Effector memory CD8-positive, alpha-beta T cell (primary cell): ENCODE measurements around the gene TRIM39.

ENCODE experiments used
- ATAC-seq: fragments of 150-1000 bp; cut with Tn5 transposase; replicated peaks from 2 replicates; pipeline ENCODE4 v1.10.0; 2021; ENCODE audit warnings: mild to moderate bottlenecking, moderate library complexity
- DNase-seq, 3 experiments: peaks; one replicate each; pipeline ENCODE4 v3.0.0; 2021
- H3K27ac Mint-ChIP-seq, 2 donors: one replicate each; pipeline ENCODE4 v1.8.0; 2022; ENCODE audit warnings: mild to moderate bottlenecking in 2 of 2, mixed read lengths in 2 of 2, moderate library complexity in 2 of 2
- H3K27me3 Mint-ChIP-seq, 2 donors: one replicate each; pipeline ENCODE4 v1.8.0; 2022; ENCODE audit warnings: mixed read lengths in 2 of 2
- H3K36me3 Mint-ChIP-seq: one replicate; pipeline ENCODE4 v1.8.0; 2022; ENCODE audit warnings: mild to moderate bottlenecking, moderate library complexity, mixed read lengths; ENCODE audit not compliant: insufficient read depth
- H3K4me1 Mint-ChIP-seq, 2 donors: one replicate each; pipeline ENCODE4 v1.8.0; 2022; ENCODE audit warnings: low read depth in 2 of 2, mixed read lengths in 2 of 2
- H3K4me3 Mint-ChIP-seq, 2 donors: one replicate each; pipeline ENCODE4 v1.8.0; 2022; ENCODE audit warnings: mild to moderate bottlenecking in 2 of 2, mixed read lengths in 2 of 2, moderate library complexity in 2 of 2
- H3K9me3 Mint-ChIP-seq, 2 donors: one replicate each; pipeline ENCODE4 v1.8.0; 2022; ENCODE audit warnings: mixed read lengths in 2 of 2

TRIM39 gene

DNA sequence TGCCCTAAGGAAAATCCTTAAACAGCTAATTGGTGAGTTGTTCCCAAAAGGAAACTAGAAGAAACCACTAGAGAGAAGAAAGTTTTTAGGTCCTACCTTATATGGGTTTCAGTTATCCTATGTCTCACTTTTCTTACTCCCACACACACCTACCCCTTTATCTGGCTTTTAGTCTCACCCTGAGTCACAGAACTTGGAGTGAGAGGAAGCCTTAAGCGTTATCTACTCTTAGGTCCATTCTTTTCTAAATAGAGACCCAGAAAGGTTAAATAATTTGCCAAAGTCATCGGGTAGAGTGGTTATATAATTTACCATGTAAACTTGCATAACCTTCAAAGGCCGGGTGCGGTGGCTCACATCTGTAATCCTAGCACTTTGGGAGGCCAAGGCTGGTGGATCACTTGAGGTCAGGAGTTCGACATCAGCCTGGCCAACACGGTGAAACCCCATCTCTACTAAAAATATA, 13.9 kb downstream of the TRIM39 start:
- DNase-seq, result no peak
- H3K36me3 Mint-ChIP-seq, result peaks cover 41% of the 10 kb centered on the region
- no peaks in the 10 kb centered on the region for H3K27me3 Mint-ChIP-seq
- no peak for ATAC-seq
- no peak overlapping the region for H3K27ac Mint-ChIP-seq
- no peaks in the 10 kb centered on the region for H3K9me3 Mint-ChIP-seq
- H3K4me1 Mint-ChIP-seq, result peaks cover 1 to 4% of the 10 kb centered on the region in 2 donors
- H3K4me3 Mint-ChIP-seq, result no peak overlapping the region

- DNase-seq (no peak), ATAC-seq (no peak)
- Mint-ChIP-seq H3K27me3 (no peaks in the 10 kb centered on the region), H3K4me3 (no peak overlapping the region), H3K9me3 (no peaks in the 10 kb centered on the region), H3K4me1 (peaks cover 6 to 8% of the 10 kb centered on the region in 2 donors), H3K27ac (no peak overlapping the region), H3K36me3 (peaks cover 36% of the 10 kb centered on the region)
Observed at GRCh38 chr6:30341218-30341617, 14.5 kb downstream of the TRIM39 start.

GRCh38 chr6:30341728-30342127, 15.0 kb downstream of the TRIM39 start:
- no peaks in the 10 kb centered on the region for H3K9me3 Mint-ChIP-seq
- no peak overlapping the region for H3K4me3 Mint-ChIP-seq
- H3K27me3 Mint-ChIP-seq, result no peaks in the 10 kb centered on the region
- no peak overlapping the region for H3K27ac Mint-ChIP-seq
- ATAC-seq (no peak), DNase-seq (no peak)
- H3K36me3 Mint-ChIP-seq, result peaks cover 34% of the 10 kb centered on the region
- H3K4me1 Mint-ChIP-seq, result peaks cover 6 to 8% of the 10 kb centered on the region in 2 donors

- peaks cover 12% of the 10 kb centered on the region for H3K36me3 Mint-ChIP-seq
- no peak for ATAC-seq
- DNase-seq, result no peak
- H3K4me3 Mint-ChIP-seq, result peak overlapping the region; percentile 82 to 83
- no peaks in the 10 kb centered on the region for H3K9me3 Mint-ChIP-seq
- H3K27ac Mint-ChIP-seq, result peak overlapping the region; percentile 79 to 88
- no peaks in the 10 kb centered on the region for H3K27me3 Mint-ChIP-seq
- H3K4me1 Mint-ChIP-seq, result peaks cover 6 to 14% of the 10 kb centered on the region in 2 donors
Observed at GRCh38 chr6:30344191-30344867, 17.6 kb downstream of the TRIM39 start.

DNA sequence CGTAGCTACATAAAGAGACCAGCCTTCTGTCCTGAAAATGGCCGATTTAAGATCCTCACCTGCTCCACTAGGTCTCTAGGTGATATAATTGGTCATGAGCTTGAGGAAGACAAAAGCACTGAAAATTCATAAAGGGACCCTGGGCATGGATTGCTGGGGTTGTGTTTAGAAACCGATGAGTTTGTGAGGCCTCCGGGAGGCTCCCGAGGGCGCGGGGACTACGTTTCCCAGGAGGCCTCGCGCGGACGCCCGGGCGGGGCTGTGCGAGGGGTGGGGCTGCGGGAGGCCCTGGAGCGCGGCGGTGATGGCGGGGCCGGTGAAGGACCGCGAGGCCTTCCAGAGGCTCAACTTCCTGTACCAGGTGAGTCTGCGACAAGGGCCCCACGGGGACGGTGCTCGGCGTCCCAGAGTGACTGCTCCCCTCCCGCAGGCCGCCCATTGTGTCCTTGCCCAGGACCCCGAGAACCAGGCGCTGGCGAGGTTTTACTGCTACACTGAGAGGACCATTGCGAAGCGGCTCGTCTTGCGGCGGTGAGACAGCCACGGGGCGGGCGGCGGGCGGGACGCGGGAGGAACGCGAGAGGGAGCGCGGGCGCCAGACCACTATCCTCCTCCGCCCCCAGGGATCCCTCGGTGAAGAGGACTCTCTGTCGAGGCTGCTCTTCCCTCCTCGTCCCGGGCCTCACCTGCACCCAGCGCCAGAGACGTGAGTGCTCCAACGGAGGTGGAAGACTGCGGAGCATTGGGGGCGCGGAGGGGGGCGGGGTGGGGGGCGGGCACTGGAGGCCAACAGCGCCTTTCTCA, 18.3 kb downstream of the TRIM39 start, which contains the start of gene RPP21:
RPP21 (plus strand) TSS at position 289 of the 804 bp plus-strand sequence; CDS start at position 305, 16 bp downstream.
- peak; percentile 98 for ATAC-seq
- Mint-ChIP-seq H3K36me3 (peaks cover 12% of the 10 kb centered on the region), H3K27me3 (peaks cover 0 to 4% of the 10 kb centered on the region in 2 donors), H3K4me3 (peak within 1 kb of the TSS; percentile 82 to 83), H3K27ac (peak within 1 kb of the TSS; percentile 79 to 88), H3K9me3 (no peaks in the 10 kb centered on the region), H3K4me1 (peaks cover 9 to 14% of the 10 kb centered on the region in 2 donors)
- peak; percentile 75 to 80 (median 77) for DNase-seq

- DNase-seq, result no peak
Observed at GRCh38 chr6:30345852-30346251, 19.1 kb downstream of the TRIM39 start.

DNA sequence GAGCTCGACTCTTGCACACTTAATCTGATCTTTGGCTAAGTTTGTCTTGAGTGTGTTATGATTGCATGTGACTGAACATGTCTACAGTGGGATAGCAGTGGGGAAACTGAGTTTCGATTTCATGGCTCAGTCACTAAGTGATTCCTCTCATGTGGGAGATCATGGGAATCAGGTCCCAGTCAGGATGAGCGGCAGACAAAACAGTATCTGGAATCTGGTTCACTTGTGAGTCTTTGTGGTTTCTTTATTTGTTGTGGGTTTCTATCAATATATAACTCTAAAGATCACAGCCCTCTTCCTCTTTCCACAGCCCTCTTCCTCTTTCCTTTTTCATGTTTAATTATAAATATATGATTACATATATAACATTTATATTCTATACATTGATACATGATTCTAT, 22.2 kb downstream of the TRIM39 start:
- no peak for DNase-seq
- ATAC-seq, result no peak
- H3K4me3 Mint-ChIP-seq, result no peak overlapping the region
- H3K4me1 Mint-ChIP-seq, result peaks cover 18 to 21% of the 10 kb centered on the region in 2 donors
- no peaks in the 10 kb centered on the region for H3K9me3 Mint-ChIP-seq
- H3K36me3 Mint-ChIP-seq, result peaks cover 4% of the 10 kb centered on the region
- H3K27ac Mint-ChIP-seq, result no peak overlapping the region
- peaks cover 12 to 30% of the 10 kb centered on the region in 2 donors for H3K27me3 Mint-ChIP-seq

More at GRCh38 chr6:30345852-30346251, 19.1 kb downstream of the TRIM39 start:
- no peak for ATAC-seq
- Mint-ChIP-seq H3K27ac (peak overlapping the region; percentile 79 to 88), H3K36me3 (peaks cover 7% of the 10 kb centered on the region), H3K9me3 (no peaks in the 10 kb centered on the region), H3K4me3 (peak overlapping the region; percentile 82 to 83), H3K4me1 (peaks cover 16 to 18% of the 10 kb centered on the region in 2 donors), H3K27me3 (peaks cover 0 to 12% of the 10 kb centered on the region in 2 donors)

DNA sequence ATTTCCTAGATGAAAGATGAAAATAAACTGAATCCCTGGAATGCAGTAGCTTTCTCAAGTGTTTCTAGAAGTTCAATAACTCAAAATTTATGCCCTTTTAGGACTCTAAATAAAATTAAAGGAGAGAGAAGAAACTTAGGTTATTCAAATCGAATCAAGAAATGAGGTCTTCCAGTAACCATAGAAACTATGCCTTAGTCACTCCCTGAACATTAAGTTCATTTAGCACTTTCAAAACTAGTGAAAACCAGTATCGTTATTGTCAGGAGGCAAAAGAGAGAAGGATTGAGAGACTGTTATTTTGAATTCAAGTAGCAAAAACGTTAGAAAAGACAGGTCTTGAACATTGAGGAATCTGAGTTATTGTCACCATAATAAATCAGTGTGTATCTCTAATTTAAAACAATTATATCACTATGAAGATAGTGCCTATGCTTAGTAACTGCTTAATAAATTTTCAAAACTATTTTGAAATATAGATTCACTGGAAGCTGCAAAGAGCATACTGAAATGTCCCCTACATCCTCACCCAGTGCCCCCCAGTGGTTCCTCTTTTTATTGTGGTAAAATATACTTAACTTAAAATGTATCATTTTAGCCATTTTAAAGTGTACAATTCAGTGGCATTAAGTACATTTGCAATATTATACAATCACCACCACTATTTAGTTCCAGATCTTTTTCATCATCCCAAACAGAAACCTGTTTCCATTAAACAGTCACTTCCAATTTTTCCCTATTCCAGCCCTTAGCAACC, 22.9 kb downstream of the TRIM39 start:
- H3K36me3 Mint-ChIP-seq, result peaks cover 4% of the 10 kb centered on the region
- H3K27me3 Mint-ChIP-seq, result peaks cover 12 to 30% of the 10 kb centered on the region in 2 donors
- no peak overlapping the region for H3K4me3 Mint-ChIP-seq
- H3K9me3 Mint-ChIP-seq, result no peaks in the 10 kb centered on the region
- no peak for ATAC-seq
- H3K27ac Mint-ChIP-seq, result no peak overlapping the region
- DNase-seq, result no peak
- peaks cover 18 to 21% of the 10 kb centered on the region in 2 donors for H3K4me1 Mint-ChIP-seq

DNA sequence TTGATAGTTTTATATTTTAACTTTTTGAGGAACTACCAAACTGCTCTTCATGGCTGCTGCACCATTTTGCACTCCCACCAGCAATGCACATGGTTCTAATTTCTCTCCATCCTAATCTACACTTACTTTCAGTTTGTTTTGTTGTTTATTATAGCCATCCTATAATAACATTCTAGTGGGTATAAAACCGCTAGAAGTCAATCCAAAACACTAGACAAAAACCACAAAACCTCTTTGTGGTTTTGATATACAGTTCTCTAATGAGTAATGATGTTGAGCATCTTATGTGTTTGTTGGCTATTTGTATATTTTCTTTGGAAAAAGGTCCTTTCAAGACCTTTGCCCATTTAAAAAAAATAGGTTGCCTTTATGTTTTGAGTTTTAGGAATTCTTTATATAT, 23.8 kb downstream of the TRIM39 start:
- no peaks in the 10 kb centered on the region for H3K9me3 Mint-ChIP-seq
- H3K27ac Mint-ChIP-seq, result no peak overlapping the region
- ATAC-seq (no peak), DNase-seq (no peak)
- H3K4me3 Mint-ChIP-seq, result no peak overlapping the region
- peaks cover 4% of the 10 kb centered on the region for H3K36me3 Mint-ChIP-seq
- peaks cover 20 to 30% of the 10 kb centered on the region in 2 donors for H3K27me3 Mint-ChIP-seq
- peaks cover 15 to 21% of the 10 kb centered on the region in 2 donors for H3K4me1 Mint-ChIP-seq

DNA sequence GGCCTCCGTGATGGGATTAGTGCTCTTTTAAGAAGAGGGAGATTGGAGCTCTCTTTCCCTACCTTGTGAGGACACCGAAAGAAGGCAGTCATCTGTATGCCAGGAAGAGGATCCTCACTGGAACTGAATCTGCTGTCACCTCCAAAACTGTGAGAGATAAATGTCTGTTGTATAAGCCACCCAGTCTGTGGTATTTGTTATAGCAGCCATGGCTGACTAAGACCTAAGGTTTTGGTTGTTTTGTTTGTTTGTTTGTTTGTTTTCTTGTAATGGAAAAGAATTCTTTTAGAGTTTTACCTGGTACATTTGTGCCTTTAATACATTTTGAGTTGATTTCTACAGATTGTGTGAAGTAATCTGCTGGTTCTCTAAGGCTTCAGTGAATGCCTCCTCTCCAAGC, 25.8 kb downstream of the TRIM39 start:
- Mint-ChIP-seq H3K36me3 (no peaks in the 10 kb centered on the region), H3K27ac (no peak overlapping the region), H3K27me3 (peaks cover 33 to 35% of the 10 kb centered on the region in 2 donors), H3K4me3 (no peak overlapping the region), H3K4me1 (peaks cover 12 to 15% of the 10 kb centered on the region in 2 donors), H3K9me3 (no peaks in the 10 kb centered on the region)
- no peak for DNase-seq
- no peak for ATAC-seq

DNA sequence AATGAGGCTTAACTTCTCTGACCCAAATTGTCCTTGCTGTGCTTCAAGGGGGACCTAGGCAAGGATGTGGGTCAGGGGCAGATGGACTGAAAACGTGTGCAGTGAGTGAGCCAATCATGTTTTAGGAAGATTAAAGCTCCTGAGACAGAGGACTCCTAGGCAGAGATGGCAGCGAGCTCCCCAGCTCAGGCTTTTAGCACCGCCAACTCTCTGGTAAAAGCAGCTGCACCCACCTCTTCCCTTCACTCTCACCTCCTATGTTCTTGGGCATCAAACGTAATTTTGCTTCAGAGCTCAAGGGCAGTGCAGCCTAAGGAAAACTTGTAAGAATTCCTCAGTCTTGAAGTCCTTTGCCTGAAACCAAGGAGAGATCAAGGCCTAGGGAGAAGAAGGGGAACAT, 28.6 kb downstream of the TRIM39 start:
- Mint-ChIP-seq H3K36me3 (no peaks in the 10 kb centered on the region), H3K27ac (no peak overlapping the region), H3K4me3 (no peak overlapping the region), H3K4me1 (peaks cover 9 to 15% of the 10 kb centered on the region in 2 donors), H3K9me3 (no peaks in the 10 kb centered on the region), H3K27me3 (peaks cover 50 to 54% of the 10 kb centered on the region in 2 donors)
- DNase-seq, result no peak
- no peak for ATAC-seq

GRCh38 chr6:30356536-30356935, 29.8 kb downstream of the TRIM39 start:
- no peaks in the 10 kb centered on the region for H3K36me3 Mint-ChIP-seq
- peaks cover 47 to 67% of the 10 kb centered on the region in 2 donors for H3K27me3 Mint-ChIP-seq
- DNase-seq, result no peak
- ATAC-seq, result no peak
- H3K4me3 Mint-ChIP-seq, result no peak overlapping the region
- H3K4me1 Mint-ChIP-seq, result peaks cover 5 to 7% of the 10 kb centered on the region in 2 donors
- no peaks in the 10 kb centered on the region for H3K9me3 Mint-ChIP-seq
- H3K27ac Mint-ChIP-seq, result no peak overlapping the region
